Panc1 (cell line): ENCODE data around the gene SMAP2. TPM values are rescaled to one million over a fixed set of nuclear protein-coding genes. Genes with fewer than 3 reads are reported as not detected.

Experiments
- ATAC-seq: fragments of 200-7000 bp; cut with Tn5 transposase; 2 replicates; pipeline ENCODE4 v1.9.1; 2020; ENCODE audit warnings: mild to moderate bottlenecking, moderate library complexity
- BruUV-seq: library from RNA; stranded (reverse); fragments of 400-500 nt; replicated peaks from 2 replicates; lab custom pipeline; 2021; lab: Mats Ljungman, UMichigan
- CTCF ChIA-PET: fragments of 300-600 bp; sonication (Branson Sonifier 250); formaldehyde crosslinking; loops from one replicate; lab custom pipeline; 2022; ENCODE audit warnings: antibody characterized with exemption; lab: Charles Lee
- POLR2A ChIA-PET: fragments of 300-600 bp; sonication (Branson Sonifier 250); formaldehyde crosslinking; loops from one replicate; lab custom pipeline; 2022; ENCODE audit warnings: antibody characterized with exemption; lab: Charles Lee
- DNase-seq: peaks from one replicate; pipeline ENCODE4 v3.0.0-alpha.2; 2010; ENCODE audit warnings: low read depth, low spot score
- H3K27ac ChIP-seq: 2 replicates; pipeline ENCODE4 v1.5.1; 2011; ENCODE audit warnings: mild to moderate bottlenecking, low read length, inconsistent platforms
- H3K27me3 ChIP-seq: fragments of 200-500 bp; sonication (Bioruptor generic); 2 replicates; pipeline ENCODE4 v1.6.0; 2014; ENCODE audit warnings: low read length, inconsistent platforms; ENCODE audit not compliant: control insufficient read depth, insufficient read depth
- H3K36me3 ChIP-seq: fragments of 200-500 bp; sonication (Bioruptor generic); 2 replicates; pipeline ENCODE4 v1.5.1; 2014; ENCODE audit warnings: inconsistent platforms, mild to moderate bottlenecking, low read length, moderate library complexity; ENCODE audit not compliant: control insufficient read depth, insufficient read depth
- H3K4me1 ChIP-seq: 2 replicates; pipeline ENCODE4 v1.5.1; 2011; ENCODE audit warnings: inconsistent platforms, mild to moderate bottlenecking, low read length, moderate library complexity; ENCODE audit not compliant: control insufficient read depth, insufficient read depth
- H3K4me3 ChIP-seq, 2 experiments: 2 replicates each; pipeline ENCODE4 v1.5.1; 2011 to 2012; ENCODE audit warnings: low read depth in 2 of 2, low read length in 2 of 2, mild to moderate bottlenecking in 2 of 2, inconsistent platforms in 1 of 2, moderate library complexity in 1 of 2
- H3K9me3 ChIP-seq: fragments of 200-500 bp; sonication (Bioruptor generic); 2 replicates; pipeline ENCODE4 v1.5.1; 2014; ENCODE audit warnings: low read depth, mild to moderate bottlenecking, inconsistent platforms, low read length, moderate library complexity; ENCODE audit not compliant: control insufficient read depth, insufficient read depth
- POLR2AphosphoS5 ChIP-seq: IDR thresholded peaks from 2 replicates; pipeline ENCODE4 v1.6.1; 2012; ENCODE audit warnings: mild to moderate bottlenecking, low read depth, low read length, moderate library complexity
- SIN3A ChIP-seq: IDR thresholded peaks from 2 replicates; pipeline ENCODE4 v1.6.1; 2012; ENCODE audit warnings: low read depth, mild to moderate bottlenecking, low read length, moderate library complexity, borderline replicate concordance; ENCODE audit not compliant: insufficient read depth
- TCF7L2 ChIP-seq: IDR thresholded peaks from 2 replicates; pipeline ENCODE4 v1.6.1; 2011; ENCODE audit warnings: mild to moderate bottlenecking, low read depth, low read length, inconsistent platforms
- in situ Hi-C: cut with HindIII; loops from 2 replicates; pipeline ENCODE4 v1.10.0; 2016; ENCODE audit warnings: low sequenced_read_pairs, low pct_unique_long_range_greater_than_20kb
- intact Hi-C: fragments of 100-400 bp; cut with micrococcal nuclease; formaldehyde crosslinking; loops from one replicate; pipeline ENCODE4 v1.10.0; 2022; ENCODE audit not compliant: unreplicated experiment
- total RNA-seq: library from RNA; stranded (reverse); gene quantifications from one replicate; pipeline ENCODE4 v1.2.1, GENCODE V29; 2021; ENCODE audit not compliant: unreplicated experiment
- TF ChIP-seq, protein P1 (sequence below): fragments of 450-650 bp; IDR thresholded peaks from 2 replicates; pipeline ENCODE4 v1.5.1; 2017; ENCODE audit warnings: mild to moderate bottlenecking
- TF ChIP-seq, protein P2 (sequence below), 2 experiments: IDR thresholded peaks; 2 replicates each; pipeline ENCODE4 v1.6.1; 2011 to 2012; ENCODE audit warnings: low read depth in 2 of 2, control low read depth in 1 of 2, low read length in 1 of 2, mild to moderate bottlenecking in 1 of 2, moderate library complexity in 1 of 2; ENCODE audit not compliant: insufficient read depth in 1 of 2

The SMAP2 gene
- total RNA-seq, 1 experiment from 2014 or later, result 21.5 TPM

DNA sequence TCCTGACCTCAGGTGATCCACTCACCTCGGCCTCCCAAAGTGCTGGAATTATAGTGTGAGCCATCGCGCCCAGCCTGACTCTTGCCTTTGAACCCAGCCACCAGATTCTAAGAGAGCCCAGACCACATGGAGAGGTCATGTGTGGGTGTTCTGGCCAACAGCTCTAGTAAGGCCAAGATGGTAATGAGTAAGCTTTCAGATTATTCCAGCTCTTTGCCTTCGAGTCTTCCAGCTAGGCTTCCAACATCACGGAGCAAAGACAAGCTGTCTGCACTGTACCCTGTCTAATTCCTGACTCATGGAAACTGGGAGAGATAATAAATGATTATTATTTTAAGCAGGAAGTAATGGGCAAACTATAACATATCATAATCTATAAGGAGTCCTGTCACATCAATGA is 61.9 kb downstream of the SMAP2 start:
- no peak overlapping the region for H3K27ac ChIP-seq
- ATAC-seq (no peak), DNase-seq (no peak)
- ChIA-PET POLR2A (no interaction called here), CTCF (interaction anchor here (0.5 to 0.6 kb wide), 3 partner anchors 19 to 283 kb away, joined by 3 to 10 read pairs (median 3); no protein-coding TSS in a partner anchor)
- no peak for TF ChIP-seq TCF7L2
- TF ChIP-seq POLR2AphosphoS5, result no peak
- H3K36me3 ChIP-seq, result no peaks in the 10 kb centered on the region
- H3K4me1 ChIP-seq, result no peaks in the 10 kb centered on the region
- intact Hi-C loops (no loop called here), in situ Hi-C loops (no loop called here)
- no peak overlapping the region for H3K4me3 ChIP-seq
- no peaks in the 10 kb centered on the region for H3K27me3 ChIP-seq
- BruUV-seq, result no TSS peak
- H3K9me3 ChIP-seq, result no peaks in the 10 kb centered on the region

GRCh38 chr1:40435876-40436275 is 62.3 kb downstream of the SMAP2 start:
- H3K36me3 ChIP-seq, result no peaks in the 10 kb centered on the region
- ChIA-PET POLR2A (no interaction called here), CTCF (interaction anchor here (0.6 kb wide), 1 partner anchor 284 kb away, joined by 3 read pairs; no protein-coding TSS in a partner anchor)
- H3K27me3 ChIP-seq, result no peaks in the 10 kb centered on the region
- ATAC-seq (no peak), DNase-seq (no peak)
- TF ChIP-seq, protein P1, sequence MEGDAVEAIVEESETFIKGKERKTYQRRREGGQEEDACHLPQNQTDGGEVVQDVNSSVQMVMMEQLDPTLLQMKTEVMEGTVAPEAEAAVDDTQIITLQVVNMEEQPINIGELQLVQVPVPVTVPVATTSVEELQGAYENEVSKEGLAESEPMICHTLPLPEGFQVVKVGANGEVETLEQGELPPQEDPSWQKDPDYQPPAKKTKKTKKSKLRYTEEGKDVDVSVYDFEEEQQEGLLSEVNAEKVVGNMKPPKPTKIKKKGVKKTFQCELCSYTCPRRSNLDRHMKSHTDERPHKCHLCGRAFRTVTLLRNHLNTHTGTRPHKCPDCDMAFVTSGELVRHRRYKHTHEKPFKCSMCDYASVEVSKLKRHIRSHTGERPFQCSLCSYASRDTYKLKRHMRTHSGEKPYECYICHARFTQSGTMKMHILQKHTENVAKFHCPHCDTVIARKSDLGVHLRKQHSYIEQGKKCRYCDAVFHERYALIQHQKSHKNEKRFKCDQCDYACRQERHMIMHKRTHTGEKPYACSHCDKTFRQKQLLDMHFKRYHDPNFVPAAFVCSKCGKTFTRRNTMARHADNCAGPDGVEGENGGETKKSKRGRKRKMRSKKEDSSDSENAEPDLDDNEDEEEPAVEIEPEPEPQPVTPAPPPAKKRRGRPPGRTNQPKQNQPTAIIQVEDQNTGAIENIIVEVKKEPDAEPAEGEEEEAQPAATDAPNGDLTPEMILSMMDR, result no peak
- TF ChIP-seq POLR2AphosphoS5 (no peak), SIN3A (no peak), TCF7L2 (no peak)
- TF ChIP-seq, protein P2, sequence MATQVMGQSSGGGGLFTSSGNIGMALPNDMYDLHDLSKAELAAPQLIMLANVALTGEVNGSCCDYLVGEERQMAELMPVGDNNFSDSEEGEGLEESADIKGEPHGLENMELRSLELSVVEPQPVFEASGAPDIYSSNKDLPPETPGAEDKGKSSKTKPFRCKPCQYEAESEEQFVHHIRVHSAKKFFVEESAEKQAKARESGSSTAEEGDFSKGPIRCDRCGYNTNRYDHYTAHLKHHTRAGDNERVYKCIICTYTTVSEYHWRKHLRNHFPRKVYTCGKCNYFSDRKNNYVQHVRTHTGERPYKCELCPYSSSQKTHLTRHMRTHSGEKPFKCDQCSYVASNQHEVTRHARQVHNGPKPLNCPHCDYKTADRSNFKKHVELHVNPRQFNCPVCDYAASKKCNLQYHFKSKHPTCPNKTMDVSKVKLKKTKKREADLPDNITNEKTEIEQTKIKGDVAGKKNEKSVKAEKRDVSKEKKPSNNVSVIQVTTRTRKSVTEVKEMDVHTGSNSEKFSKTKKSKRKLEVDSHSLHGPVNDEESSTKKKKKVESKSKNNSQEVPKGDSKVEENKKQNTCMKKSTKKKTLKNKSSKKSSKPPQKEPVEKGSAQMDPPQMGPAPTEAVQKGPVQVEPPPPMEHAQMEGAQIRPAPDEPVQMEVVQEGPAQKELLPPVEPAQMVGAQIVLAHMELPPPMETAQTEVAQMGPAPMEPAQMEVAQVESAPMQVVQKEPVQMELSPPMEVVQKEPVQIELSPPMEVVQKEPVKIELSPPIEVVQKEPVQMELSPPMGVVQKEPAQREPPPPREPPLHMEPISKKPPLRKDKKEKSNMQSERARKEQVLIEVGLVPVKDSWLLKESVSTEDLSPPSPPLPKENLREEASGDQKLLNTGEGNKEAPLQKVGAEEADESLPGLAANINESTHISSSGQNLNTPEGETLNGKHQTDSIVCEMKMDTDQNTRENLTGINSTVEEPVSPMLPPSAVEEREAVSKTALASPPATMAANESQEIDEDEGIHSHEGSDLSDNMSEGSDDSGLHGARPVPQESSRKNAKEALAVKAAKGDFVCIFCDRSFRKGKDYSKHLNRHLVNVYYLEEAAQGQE (IDR thresholded peaks at IDR 0.05; ENCODE audit: insufficient read depth in 1 of 2, low read depth in 2 of 2, low read length in 1 of 2), result no peak
- BruUV-seq, result no TSS peak
- intact Hi-C loops, result no loop called here
- no peak overlapping the region for H3K27ac ChIP-seq
- no peaks in the 10 kb centered on the region for H3K4me1 ChIP-seq
- H3K9me3 ChIP-seq, result no peaks in the 10 kb centered on the region
- no peak overlapping the region for H3K4me3 ChIP-seq
- in situ Hi-C loops, result no loop called here

DNA sequence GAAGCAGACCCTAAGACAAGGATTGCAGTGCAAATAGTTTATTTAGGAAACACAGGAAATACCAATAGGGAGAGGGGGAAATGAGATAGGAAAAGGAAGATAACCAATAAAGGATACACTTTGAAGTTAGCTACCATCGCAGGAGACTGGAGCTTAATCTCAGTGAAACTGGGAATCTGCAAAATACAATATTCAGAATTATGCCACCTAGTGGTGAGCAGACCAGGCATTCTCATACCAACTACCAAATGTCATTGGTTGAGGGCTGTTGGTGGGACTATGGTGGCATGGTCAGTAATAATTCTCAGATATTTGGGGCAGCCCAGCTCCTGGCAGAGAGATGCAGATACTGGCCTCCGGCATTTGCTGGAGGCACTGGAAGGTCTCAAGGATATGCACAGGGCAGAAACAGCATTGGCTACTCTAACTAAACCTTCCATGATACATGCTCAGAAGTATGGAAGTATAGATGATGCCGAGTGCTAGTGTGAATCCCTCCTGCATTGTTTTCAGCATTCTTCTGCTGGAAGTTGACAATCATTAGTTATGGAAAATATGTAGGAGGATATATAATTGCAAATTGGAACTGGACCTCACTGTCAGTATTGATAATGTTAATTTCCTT is 65.0 kb downstream of the SMAP2 start:
- Histone ChIP-seq H3K27me3 (no peaks in the 10 kb centered on the region), H3K4me1 (no peaks in the 10 kb centered on the region), H3K27ac (no peak overlapping the region), H3K4me3 (no peak overlapping the region), H3K9me3 (no peaks in the 10 kb centered on the region), H3K36me3 (no peaks in the 10 kb centered on the region)
- in situ Hi-C loops (no loop called here), intact Hi-C loops (no loop called here)
- ChIA-PET POLR2A (interaction anchor here (0.6 kb wide), 1 partner anchor 208 kb away, joined by 7 read pairs; no protein-coding TSS in a partner anchor), CTCF (interaction anchor here (0.6 to 1.2 kb wide), 6 partner anchors 13 to 305 kb away, joined by 3 to 8 read pairs (median 4); no protein-coding TSS in a partner anchor)
- TF ChIP-seq, protein P1, result peak; percentile 82
- no peak for TF ChIP-seq POLR2AphosphoS5
- ATAC-seq, result peak; percentile 80
- no TSS peak for BruUV-seq
- DNase-seq, result no peak
